Suppressor macrophage (primary cell): ENCODE measurements around the gene CHST2.

Source experiments
- DNase-seq, 4 experiments: peaks; one replicate each; pipeline ENCODE4 v3.0.0-alpha.2; 2020 to 2022

The CHST2 gene

DNA sequence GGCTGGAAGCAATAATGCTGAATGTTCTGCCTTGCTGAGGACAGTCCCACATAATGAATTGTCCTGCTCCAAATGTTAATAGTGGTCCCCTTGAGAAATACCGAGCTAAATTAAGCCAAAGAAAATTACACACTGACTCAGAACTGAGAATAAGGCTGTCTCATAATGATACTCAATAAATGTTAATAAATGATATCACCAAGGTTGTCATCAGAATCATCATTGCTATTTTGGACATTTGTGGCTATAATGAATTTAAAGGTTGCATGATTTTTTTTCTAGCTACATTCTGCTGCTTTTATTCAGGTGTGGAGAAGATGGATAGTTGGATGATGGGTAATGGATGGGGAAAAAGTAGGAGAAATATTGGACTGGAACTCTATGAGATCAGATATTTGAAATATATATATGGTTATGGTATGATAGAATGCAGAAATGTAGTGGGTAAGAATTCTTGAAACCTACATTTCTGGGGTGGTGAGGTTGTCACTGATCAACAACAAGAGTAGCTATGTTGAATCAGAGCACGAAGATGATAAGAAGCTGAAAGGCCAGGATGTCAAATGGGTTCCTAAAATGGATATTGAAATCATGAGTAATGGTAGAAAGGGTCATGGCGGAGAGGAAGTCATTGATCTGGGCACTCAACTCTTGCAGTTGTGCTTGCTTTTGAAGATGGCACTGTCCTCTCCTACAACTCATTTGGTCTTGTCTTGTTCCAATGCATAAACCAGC is 12.8 kb downstream of the CHST2 start:
- DNase-seq, result peak in 1 of 4 experiments; percentile 5

DNA sequence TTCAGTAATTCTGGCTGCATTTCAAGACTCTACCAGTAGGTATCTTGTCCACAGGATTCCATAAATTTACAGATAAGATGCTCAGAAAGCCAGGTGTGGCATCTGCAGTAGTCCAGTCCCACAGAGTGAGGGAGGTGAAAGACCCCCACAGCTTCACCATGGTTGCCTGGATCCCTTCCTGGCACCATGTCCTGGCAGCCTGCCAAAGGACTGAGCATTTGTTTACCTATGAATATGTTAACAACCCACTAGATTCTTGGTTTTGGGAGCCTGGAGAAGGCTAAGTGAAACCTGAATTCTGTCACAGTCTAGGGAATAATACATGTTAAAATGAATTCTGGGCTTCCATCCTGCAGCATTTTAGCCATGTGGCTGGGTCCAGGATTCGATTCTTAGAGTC is 14.9 kb downstream of the CHST2 start:
- DNase-seq, result no peak

DNA sequence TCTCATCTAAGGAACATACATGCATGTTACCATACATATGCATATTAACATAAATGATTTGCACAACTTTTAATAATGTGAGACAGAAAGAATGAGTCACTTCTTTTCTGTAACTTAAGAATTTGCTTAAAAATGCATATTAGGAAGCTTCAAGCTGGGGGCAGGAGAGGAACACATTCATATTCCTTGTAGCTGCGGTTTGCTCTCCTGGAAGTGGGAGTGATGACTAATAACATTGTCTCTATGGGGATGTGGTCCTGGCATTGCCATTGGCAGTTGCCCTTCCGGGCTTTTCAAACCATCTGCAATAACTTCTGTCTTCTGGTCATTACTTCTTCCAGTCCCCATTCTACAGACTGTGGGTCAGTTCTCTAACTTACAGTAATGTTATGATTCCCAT is 15.6 kb downstream of the CHST2 start:
- DNase-seq, result peak; percentile 87 to 97 (median 92)

DNA sequence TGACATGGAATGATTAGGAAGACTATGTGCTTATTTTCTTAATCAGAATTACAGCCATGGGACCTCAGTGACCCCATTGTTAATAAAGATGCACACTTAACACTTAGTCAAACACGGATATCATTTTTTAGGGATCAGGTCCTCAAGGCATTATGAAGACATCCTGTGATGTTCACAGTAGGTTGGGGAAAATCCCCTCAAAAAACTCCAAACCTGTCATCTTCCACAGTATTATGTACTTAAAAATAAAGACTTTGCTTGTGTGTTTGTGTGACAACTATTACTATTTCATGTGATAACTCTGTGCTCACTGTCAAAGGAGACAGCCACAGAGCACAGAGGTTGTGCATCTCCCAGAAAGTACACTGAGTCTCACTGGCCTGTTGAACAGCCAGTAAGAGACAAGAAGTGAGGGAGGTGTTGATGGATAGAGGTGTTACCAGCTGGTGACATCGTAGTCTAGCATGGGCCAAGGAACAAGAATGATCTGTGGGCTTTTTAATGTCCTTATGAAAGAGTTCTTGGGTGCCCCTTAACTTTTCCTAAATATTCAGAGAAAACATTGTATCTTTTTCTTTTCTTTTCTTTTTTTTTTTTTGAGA is 18.0 kb downstream of the CHST2 start:
- DNase-seq, result no peak

DNA sequence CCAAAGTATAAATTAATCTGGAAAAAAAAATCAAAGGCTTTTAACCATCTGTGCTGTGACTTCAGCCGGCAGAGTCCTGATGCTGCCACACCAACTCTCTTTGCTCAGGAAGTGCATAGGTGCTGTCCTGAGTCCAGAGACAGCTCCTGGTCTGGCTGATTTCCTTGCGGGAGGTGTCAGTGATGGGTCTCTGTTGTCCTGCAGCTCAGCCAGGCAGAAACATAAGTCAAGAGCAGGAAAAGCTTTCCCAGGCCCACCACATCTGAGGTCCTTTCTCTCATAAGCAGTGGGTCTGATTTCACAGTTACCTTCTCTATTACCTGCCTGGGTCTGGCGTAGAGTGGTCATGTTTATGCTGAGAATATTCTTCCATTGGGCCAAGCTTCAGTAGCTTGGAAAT is 19.4 kb downstream of the CHST2 start:
- no peak for DNase-seq

DNA sequence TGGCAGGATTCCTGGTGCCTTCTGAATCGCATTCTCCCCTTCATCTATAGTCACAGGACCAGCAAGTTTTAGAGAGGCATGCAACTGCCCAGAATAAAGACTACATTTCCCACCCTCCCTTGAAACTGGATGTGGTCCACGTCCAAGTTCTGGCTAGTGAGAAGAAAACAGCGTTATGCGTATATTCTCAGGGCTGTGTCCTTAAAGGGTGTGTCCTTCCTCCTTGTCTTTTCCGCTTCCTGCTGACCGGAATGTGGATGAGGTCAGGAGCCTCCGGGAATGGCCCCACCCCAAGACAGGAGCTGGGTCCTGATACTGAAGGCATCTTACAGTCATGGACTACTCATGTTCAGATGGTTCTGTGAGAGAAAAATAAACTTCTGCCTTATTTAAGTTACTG is 20.2 kb downstream of the CHST2 start:
- no peak for DNase-seq

DNA sequence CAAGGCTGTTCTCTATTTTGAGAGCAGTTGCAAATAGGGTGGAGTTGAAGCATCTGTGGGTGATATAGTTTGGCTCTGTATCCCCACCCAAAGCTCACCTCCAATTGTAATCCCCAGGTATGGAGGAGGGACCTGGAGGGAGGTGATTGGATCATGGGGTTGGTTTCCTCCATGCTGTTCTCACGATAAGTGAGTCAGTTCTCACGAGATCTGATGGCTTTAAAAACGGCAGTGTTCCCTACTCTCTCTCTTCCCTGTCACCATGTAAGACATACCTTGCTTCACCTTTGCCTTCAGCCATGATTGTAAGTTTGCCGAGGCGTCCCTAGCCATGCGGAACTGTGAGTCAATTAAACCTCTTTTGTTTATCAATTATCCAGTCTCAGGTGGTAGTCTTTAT is 21.0 kb downstream of the CHST2 start:
- no peak for DNase-seq

DNA sequence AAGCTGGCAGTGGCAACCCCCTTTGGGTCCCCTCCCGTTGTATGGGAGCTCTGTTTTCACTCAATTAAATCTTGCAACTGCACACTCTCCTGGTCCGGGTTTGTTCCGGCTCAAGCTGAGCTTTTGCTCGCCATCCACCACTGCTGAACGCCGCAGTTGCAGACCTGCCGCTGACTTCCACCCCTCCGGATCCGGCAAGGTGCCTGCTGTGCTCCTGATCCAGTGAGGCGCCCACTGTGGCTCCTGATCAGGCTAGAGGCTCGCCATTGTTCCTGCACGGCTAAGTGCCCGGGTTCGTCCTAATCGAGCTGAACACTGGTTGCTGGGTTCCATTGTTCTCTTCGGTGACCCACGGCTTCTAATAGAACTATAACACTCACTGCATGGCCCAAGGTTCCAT is 22.8 kb downstream of the CHST2 start:
- DNase-seq, result no peak

DNA sequence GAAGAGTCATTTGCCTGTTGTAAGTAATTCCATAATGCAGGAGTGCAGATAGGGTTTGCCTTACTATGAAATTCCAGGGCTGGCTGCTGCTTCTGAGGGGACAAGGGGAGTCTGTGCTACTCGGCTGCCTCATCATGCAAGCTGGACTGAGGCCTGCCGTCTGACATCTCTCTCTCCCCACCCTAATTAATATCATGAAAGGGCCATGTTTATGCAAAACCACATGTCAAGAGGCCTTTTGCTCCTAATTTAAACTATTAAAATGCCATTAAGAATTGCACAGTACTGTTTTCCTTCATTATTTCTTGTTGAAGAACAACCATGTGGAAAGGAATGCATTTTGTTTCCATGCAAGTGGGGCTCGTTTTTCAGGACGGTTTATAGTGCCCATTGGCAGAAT is 26.3 kb downstream of the CHST2 start:
- DNase-seq, result no peak

DNA sequence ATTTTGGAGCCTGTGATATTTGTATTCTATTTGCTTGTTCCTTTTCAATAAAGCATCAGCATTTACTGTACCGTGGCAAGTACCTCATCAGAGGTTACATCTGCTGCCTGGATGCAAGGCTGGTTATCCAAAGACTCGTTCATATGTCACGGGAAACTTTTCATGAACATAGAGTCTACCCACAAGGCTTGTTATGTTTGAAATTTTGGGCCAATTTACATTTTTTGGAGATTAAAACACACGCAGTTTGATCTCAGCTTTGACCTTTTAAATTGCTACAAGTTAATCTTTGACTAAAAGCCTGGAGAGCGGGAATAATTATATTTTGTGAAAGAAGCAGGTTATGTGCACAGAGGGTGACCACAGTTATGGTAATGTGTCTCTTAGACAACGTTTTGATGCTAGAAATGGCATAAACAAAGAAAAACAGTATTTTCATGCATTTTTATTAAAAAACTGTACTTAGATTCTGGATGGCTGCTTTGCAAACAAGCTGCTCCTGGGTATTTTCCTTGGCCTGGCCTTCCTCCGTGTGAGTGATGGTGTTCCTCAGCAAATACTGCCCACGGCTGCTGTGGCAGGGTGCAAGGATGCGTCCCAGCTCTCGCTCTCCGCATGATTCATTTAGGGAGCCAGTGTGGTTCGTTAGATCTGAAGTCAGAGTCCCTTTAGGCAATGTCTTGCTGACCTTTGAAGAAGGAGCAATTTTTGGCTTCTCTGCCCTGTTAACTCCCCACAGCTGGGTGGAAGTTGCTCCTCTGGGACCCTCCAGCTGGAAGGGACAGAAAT is 27.1 kb downstream of the CHST2 start:
- no peak for DNase-seq

DNA sequence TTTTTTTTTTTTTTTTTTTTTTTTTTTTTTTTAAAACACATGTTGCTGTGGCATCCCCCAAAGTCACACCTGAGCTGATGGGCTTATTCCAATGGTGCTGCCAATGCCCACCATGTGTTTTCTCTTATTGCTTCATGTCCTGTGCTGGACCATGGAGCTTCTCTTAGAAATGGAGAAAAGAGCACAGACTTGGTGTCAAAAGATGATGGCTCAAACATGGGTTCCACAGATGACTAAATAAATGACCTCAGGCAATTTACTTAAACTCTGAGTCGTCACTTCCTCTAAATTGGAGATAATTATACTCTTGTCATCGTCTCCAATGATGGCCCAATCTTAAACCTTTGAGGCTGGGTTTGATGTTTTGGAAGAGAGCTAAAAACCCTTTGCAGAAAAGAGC is 28.1 kb downstream of the CHST2 start:
- peak in 2 of 4 experiments; percentile 41 to 43 for DNase-seq

DNA sequence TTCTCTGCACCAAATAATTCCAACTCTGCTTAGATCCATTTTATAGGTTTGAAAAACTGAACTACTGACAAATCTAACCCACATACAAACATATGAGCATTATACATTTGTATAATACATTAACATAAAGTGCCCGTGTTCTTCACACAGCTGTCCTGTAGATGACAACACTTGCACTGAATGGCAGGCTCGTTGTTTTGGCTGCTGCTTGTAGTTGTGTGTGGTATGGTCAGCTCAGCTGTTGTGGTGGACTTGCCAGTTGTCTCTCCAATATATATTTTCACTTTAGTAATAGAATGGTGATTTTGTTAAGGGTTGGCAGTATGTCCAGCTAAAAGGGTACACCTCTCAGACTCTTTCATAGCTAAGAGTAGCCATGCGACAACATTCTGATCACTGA is 30.5 kb downstream of the CHST2 start:
- DNase-seq, result no peak

DNA sequence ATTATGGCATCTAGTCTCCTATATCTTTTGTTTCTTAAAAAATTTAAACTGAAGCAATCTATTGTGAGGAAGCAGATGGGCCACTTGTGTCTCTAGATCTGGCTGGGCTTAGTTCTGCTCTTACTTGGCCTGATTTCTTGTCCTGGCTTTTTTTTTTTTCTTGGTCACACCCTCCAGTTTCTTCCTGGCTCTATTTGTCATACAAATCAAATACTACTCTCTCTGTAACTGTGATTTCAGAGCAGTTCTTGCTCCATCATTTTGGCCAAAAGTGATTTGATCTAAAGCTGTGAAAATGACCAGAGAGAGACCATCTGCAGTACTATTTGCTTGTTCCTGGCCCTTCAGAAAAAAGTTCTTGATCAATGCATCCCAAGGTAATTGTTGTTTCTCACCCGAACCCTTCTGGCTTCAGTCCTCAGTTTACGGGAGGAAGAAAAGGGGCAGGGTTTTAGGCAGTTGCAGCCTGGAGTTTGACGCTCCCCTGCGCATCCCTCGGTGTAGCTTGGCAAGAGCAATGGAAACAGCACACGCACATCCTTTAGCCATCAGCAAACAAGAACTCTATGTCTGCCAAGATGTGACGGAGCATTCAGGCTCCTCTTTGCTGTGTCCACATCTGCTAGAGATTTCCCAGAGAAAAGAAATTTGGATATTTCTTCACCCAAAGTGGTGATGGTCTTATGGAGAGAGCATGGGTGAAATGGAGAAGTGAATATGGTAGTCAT is 31.6 kb downstream of the CHST2 start:
- peak in 1 of 4 experiments; percentile 6 for DNase-seq

DNA sequence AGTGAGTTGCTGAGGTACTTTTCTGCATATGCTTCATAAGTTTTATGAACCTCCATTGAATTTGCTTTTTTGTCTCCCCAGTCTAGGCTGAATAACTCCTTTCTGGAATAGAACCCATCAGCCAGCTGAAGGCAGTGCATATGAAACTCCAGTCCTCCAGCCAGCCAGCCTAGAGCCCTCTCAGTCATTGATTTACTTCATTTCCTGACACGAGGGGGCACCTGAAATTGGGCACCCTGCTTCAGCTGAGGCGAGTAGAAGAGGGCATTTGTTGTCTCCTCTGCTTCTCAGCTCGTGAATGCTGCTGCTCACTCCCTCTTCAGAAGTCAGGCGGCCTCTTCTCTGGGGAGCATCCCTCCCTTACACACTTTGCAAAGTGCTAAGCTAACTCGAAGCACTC is 32.5 kb downstream of the CHST2 start:
- no peak for DNase-seq

DNA sequence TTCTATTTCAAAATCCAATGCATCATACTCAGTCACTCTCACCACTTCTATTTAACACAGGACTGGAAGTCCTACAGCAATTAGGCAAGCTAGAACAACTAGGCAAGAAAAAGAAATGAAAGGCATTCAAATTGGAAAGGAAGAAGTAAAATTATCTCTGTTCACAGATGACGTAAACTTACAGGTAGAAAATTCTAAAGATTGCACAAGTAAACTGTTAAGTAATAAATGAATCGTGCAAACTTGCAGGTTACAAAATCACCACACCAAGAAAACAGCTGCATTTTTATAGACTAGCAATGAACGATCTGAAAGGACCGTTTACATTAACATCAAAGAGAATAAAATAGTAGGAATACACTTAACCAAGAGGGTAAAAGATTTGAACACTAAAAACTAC is 36.2 kb downstream of the CHST2 start:
- no peak for DNase-seq

DNA sequence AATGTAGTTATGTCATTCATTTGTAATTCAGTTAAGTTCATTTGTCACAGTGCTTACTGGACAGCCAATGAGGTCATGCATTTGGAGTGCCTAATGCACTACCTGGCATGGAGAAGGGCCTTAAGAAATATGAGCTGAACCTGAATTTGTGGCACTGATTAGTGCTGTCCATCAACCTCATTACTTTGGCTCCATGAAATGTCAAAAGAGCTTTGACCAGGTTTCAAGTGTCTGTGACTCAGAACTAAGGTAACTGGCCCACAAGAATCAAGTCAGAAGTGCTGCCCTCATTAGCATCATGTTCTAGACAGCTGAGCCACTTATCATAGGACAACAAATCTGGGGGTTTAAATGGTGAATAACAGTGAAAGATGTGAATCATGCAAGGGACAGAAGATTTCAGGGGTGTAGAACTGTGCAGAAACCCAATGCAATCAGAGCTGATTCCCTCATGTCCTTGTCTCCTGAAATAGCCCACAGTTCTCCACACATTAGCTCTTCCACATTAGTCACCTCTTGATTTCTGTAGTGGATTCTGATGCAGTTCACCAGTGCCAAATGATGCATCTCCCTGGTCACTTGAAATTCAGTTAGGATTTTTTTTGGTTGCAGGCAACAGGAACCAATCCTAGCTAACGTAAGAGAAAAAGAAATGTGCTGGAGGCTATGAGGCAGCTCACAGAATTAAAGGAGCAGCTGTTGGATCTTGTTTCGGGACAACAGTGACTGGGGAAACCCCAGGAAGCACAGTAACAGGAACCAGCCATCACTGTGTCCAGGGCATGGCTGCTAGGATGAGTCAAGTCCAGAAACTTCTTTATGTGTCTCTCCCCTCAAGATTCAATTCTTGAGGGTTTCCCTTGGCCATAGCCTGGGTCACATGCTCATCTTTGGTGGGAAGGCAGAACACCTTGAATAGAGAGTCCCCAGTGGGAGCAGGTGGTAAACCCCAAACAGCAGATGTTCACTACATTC is 38.7 kb downstream of the CHST2 start:
- DNase-seq, result peak; percentile 71 to 84 (median 75)

DNA sequence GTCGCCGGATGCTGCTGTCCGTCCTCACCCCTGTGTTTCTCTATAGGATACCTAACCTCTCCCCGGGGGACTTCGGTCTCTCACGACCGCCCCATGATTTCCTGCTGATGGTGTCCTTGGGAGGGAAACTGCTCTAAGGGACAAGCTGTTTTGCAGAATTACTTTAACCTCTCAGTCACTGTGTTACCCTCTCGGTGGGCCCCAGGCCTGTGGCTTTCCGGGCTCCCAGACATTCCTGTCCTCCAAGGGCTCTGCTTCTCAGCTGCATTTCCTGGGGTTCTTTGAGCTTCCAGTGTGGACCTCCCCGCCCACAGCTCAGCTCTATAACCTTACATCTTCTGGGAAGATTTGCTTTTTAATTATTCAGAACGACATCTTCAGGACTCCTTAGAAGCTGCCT is 40.9 kb downstream of the CHST2 start:
- DNase-seq, result no peak

DNA sequence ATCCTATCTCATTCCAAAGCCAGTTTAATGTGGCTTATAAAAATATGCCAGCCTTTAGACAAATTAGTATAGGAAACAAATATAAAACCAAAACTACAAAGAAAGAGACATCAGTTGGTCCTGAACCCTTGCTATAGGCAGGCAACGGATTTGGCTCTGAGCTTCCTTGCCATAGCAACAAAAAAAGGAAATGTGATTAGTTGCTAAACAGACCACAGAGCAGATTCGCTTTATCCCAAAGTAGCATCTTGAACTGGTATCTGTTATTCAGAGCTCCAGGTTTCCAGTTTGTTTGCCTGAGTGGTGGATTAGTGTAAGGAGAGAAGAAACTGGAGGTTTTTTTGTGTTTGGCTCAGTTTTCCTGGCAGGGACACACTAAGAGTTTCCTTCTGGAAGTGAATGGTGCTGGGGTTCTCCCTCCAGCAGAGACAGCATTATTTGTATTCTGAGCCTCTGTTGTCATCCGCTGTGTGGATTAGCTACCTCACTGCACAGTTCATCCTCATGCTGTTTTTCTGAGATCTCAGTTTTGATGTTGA is 44.1 kb downstream of the CHST2 start:
- DNase-seq, result peak in 2 of 4 experiments; percentile 19 to 47

DNA sequence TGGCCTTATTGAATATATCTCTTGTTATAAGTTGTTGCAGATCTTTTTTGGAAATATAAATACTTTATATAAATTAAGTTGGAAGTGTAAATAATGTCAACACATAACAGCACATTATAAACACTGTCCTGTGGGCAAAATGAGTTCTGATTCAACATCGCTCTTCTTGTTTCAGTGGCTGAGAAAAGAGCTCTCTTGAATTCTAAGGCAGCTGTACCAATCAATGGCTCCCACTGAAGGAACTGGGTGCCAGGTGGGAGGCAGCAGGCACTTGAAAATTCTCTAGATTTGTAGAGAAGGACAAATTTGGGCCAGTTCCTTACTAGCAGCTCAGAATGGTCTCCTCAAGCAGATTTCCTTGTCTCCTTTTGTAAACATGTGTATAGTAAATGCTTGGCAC is 45.6 kb downstream of the CHST2 start:
- peak in 1 of 4 experiments; percentile 29 for DNase-seq

DNA sequence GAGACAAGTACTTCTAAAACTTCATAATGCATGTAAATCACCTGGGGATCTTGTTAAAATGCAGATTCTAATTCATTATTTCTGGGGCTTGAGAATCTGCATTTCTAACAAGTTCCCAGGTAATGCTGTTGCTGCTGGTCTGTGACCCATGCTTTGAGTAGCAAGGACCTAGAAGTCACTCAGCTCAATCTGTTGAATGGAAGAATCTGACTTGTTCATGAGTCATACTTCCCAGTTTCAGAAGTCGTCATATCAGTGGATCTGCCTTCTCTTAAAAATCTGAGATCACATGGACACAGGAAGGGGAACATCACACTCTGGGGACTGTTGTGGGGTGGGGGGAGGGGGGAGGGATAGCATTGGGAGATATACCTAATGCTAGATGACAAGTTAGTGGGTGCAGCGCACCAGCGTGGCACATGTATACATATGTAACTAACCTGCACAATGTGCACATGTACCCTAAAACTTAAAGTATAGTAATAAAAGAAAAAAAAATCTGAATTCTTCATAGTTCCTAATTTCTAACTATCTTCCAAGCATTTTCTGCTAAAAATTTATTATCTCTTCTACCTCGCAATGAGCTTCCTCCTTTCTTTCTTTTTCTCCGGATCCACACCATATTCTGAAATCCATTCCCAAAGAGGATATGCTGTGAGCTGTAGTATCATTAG is 46.2 kb downstream of the CHST2 start:
- peak; percentile 64 to 92 (median 78) for DNase-seq

DNA sequence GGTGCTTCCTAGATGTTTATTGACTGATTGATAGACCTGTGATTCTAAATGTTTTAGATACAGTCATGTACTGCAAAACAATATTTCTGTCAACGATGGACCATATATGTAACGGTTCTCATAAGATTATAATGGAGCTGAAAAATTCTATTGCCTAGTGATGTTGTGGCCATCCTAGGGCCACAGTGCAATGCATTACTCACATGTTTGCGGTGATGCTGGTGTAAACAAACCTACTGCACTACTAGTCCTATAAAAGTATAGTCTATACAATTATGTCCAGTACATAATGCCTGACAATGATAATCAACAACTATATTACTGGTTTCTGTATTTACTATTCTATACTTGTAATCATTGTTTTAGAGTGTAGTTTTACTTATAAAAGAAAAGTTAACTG is 46.8 kb downstream of the CHST2 start:
- no peak for DNase-seq
